K562 (cell line): ENCODE data around the gene ARHGAP12. TPM values are rescaled to one million over a fixed set of nuclear protein-coding genes. Genes with fewer than 3 reads are reported as not detected.

Experiments
- ATAC-seq: fragments of 200-7000 bp; cut with Tn5 transposase; 3 replicates; pipeline ENCODE4 v1.9.1; 2020; ENCODE audit warnings: moderate library complexity
- BruUV-seq: library from RNA; stranded (reverse); fragments of 400-500 nt; replicated peaks from 2 replicates; lab custom pipeline; 2021; lab: Mats Ljungman, UMichigan
- CTCF ChIA-PET: fragments of 300-600 bp; formaldehyde crosslinking; extraction: SDS; loops from one replicate; lab custom pipeline; 2021; ENCODE audit warnings: low intra/inter-chr PET ratio; lab: Yijun Ruan, JAX
- POLR2A ChIA-PET: fragments of 300-600, 350-650 bp; sonication (Branson Sonifier 250); formaldehyde crosslinking; extraction: SDS; loops from one replicate; lab custom pipeline; 2021; ENCODE audit warnings: antibody characterized with exemption, inconsistent platforms; lab: Yijun Ruan, JAX
- DNase-seq, 4 experiments: peaks; one replicate each; pipeline versions ENCODE4 v3.0.0 to v3.0.0-alpha.2; 2011 to 2018; ENCODE audit warnings: low spot score in 3 of 4, mixed read lengths in 3 of 4; ENCODE audit errors: extremely low read depth in 1 of 4
- FAIRE-seq: peaks from 2 replicates; lab custom pipeline; 2011; peaks lifted over from hg19 to GRCh38; lab: Jason Lieb, UNC
- H2AFZ ChIP-seq: 2 replicates; pipeline ENCODE4 v1.6.0; 2011; ENCODE audit warnings: low read depth, low read length, control low read depth, inconsistent platforms
- H3K27ac ChIP-seq: fragments of 200-600 bp; 3 replicates; pipeline ENCODE4 v1.8.0; 2011; ENCODE audit warnings: low read depth, mild to moderate bottlenecking, control low read depth, inconsistent platforms, low read length, moderate library complexity, mixed read lengths; ENCODE audit errors: extremely low read depth
- H3K27me3 ChIP-seq, 2 experiments: fragments of 300-600 bp in 1 of 2; 2 replicates in 1 of 2; 3 replicates in 1 of 2; pipeline versions ENCODE4 v1.6.0 to v1.8.0; 2011; ENCODE audit warnings: inconsistent platforms in 2 of 2, low read length in 2 of 2, mild to moderate bottlenecking in 1 of 2, mixed read lengths in 1 of 2, moderate library complexity in 1 of 2; ENCODE audit not compliant: control insufficient read depth in 2 of 2, insufficient read depth in 2 of 2
- H3K36me3 ChIP-seq: fragments of 300-600 bp; 3 replicates; pipeline ENCODE4 v1.8.0; 2011; ENCODE audit warnings: mild to moderate bottlenecking, low read length, inconsistent platforms; ENCODE audit not compliant: control insufficient read depth, insufficient read depth
- H3K4me1 ChIP-seq, 2 experiments: fragments of 200-600 bp in 1 of 2; replicated peaks in 1 of 2; 2 replicates in 1 of 2; 3 replicates in 1 of 2; pipeline versions ENCODE4 v1.5.1 to v1.8.0; 2011; ENCODE audit warnings: inconsistent platforms in 2 of 2, low read length in 2 of 2, mild to moderate bottlenecking in 1 of 2, mixed read lengths in 1 of 2, moderate library complexity in 1 of 2; ENCODE audit not compliant: control insufficient read depth in 2 of 2, insufficient read depth in 2 of 2
- H3K4me2 ChIP-seq: 2 replicates; pipeline ENCODE4 v1.6.1; 2011; ENCODE audit warnings: low read length, control low read depth, inconsistent platforms, mixed read lengths; ENCODE audit not compliant: insufficient read depth
- H3K4me3 ChIP-seq: fragments of 200-600 bp; sonication (generic), shearing (Covaris generic); 2 replicates; pipeline ENCODE4 v1.5.1; 2016; ENCODE audit warnings: control low read depth, inconsistent platforms
- H3K79me2 ChIP-seq: fragments of 200-600 bp; 3 replicates; pipeline ENCODE4 v1.8.0; 2011; ENCODE audit warnings: low read length, inconsistent platforms; ENCODE audit not compliant: control insufficient read depth, insufficient read depth
- H3K9ac ChIP-seq, 2 experiments: 2 replicates each; pipeline versions ENCODE4 v1.6.0 to v1.6.1; 2011; ENCODE audit warnings: low read depth in 2 of 2, low read length in 2 of 2, control low read depth in 1 of 2, inconsistent platforms in 1 of 2, mild to moderate bottlenecking in 1 of 2, mixed read lengths in 1 of 2; ENCODE audit not compliant: insufficient read depth in 1 of 2
- H3K9me1 ChIP-seq: one replicate; pipeline ENCODE4 v1.6.0; 2011; ENCODE audit warnings: inconsistent platforms, mild to moderate bottlenecking, low read length, moderate library complexity; ENCODE audit not compliant: control insufficient read depth, insufficient read depth
- H3K9me3 ChIP-seq: replicated peaks from 2 replicates; pipeline ENCODE4 v1.5.1; 2011; ENCODE audit warnings: low read depth, low read length, inconsistent platforms; ENCODE audit not compliant: control insufficient read depth, insufficient read depth
- H4K20me1 ChIP-seq: replicated peaks from 2 replicates; pipeline ENCODE4 v1.6.1; 2011; ENCODE audit warnings: low read length, inconsistent platforms, mixed read lengths; ENCODE audit not compliant: control insufficient read depth, insufficient read depth
- BCLAF1 ChIP-seq, 2 experiments: fragments of 450-650 bp in 1 of 2; IDR thresholded peaks; 2 replicates each; pipeline ENCODE4 v1.6.1; 2011 to 2017; ENCODE audit warnings: low read depth in 2 of 2, antibody characterized with exemption in 1 of 2, borderline replicate concordance in 1 of 2, low read length in 1 of 2, mild to moderate bottlenecking in 1 of 2, mixed read lengths in 1 of 2; ENCODE audit not compliant: control insufficient read depth in 1 of 2
- LARP7 ChIP-seq: fragments of 450-650 bp; IDR thresholded peaks from 2 replicates; pipeline ENCODE4 v1.6.1; 2016
- NR1H2 ChIP-seq: sonication (generic); formaldehyde crosslinking; IDR thresholded peaks from 2 replicates; pipeline ENCODE4 v1.4.0; 2020; ENCODE audit warnings: mild to moderate bottlenecking, missing genetic modification reagents
- RERE ChIP-seq: sonication (generic); formaldehyde crosslinking; IDR thresholded peaks from 2 replicates; pipeline ENCODE4 v1.8.0; 2023; ENCODE audit warnings: missing genetic modification reagents, mild to moderate bottlenecking, borderline replicate concordance
- SMAD4 ChIP-seq: fragments of 250-450 bp; sonication (Bioruptor Pico); conservative IDR thresholded peaks from 2 replicates; pipeline ENCODE4 v1.8.0; 2021; ENCODE audit warnings: inconsistent platforms, mild to moderate bottlenecking, moderate library complexity
- ZNF253 ChIP-seq: fragments of 250-450 bp; sonication (Bioruptor Pico); conservative IDR thresholded peaks from 2 replicates; pipeline ENCODE4 v1.6.1; 2021; ENCODE audit warnings: mild to moderate bottlenecking
- ZNF354B ChIP-seq: fragments of 250-450 bp; sonication (Bioruptor Pico); IDR thresholded peaks from 2 replicates; pipeline ENCODE4 v1.4.0; 2020
- WGBS: fragments of 100-300 bp; shearing (Covaris generic); methylation state at CpG from one replicate; pipeline ENCODE4 v1.1.6; 2016; ENCODE audit warnings: low coverage, mixed read lengths; ENCODE audit not compliant: insufficient coverage; ENCODE audit errors: missing lambda C conversion rate; 5-methylcytosine and 5-hydroxymethylcytosine counted together
- in situ Hi-C: fragments of 300-500 bp; cut with MboI; formaldehyde crosslinking; loops from 4 replicates; pipeline ENCODE4 v1.15.0; 2018; ENCODE audit warnings: inconsistent platforms, mixed read lengths
- intact Hi-C: fragments of 100-400 bp; cut with micrococcal nuclease; formaldehyde crosslinking; loops from 2 replicates; pipeline ENCODE4 v1.14.2; 2022
- polyA plus RNA-seq, 8 experiments: library from polyadenylated mRNA; depleted of rRNA in 4 of 8; stranded (reverse) in 5 of 8; unstranded in 3 of 8; fragments of >200 nt; fragmentation: Nextera tagmentation in 2 of 8; fragmentation: Illumina TruSeq in 1 of 8; extraction: Ambion mirVana in 2 of 8; extraction: Trizol in 1 of 8; gene quantifications; 2 replicates each; pipeline versions ENCODE4 v1.2.1 to v1.2.3, GENCODE V29; 2011 to 2014; ENCODE audit warnings: inconsistent platforms in 1 of 8, missing spikeins in 1 of 8
- total RNA-seq, 7 experiments: library from RNA; depleted of rRNA in 6 of 7; stranded (reverse); fragments of >200 nt in 6 of 7; fragmentation: Illumina TruSeq in 2 of 7; extraction: Trizol in 2 of 7; gene quantifications; 2 replicates each; pipeline versions ENCODE4 v1.2.1 to v1.2.3, GENCODE V29; 2011 to 2021; ENCODE audit warnings: low replicate concordance in 1 of 7
- TF ChIP-seq, protein P1 (sequence below): fragments of 450-650 bp; IDR thresholded peaks from 2 replicates; pipeline ENCODE4 v1.6.1; 2017; ENCODE audit warnings: antibody characterized with exemption
- TF ChIP-seq, protein P2 (sequence below): sonication (generic); formaldehyde crosslinking; IDR thresholded peaks from 2 replicates; pipeline ENCODE4 v1.8.1; 2023; ENCODE audit warnings: mild to moderate bottlenecking, missing genetic modification reagents, moderate library complexity

Gene ARHGAP12
- total and polyA plus RNA-seq, 9 of the 15 experiments (the other 6 are each of a cell fraction or from before 2014, with no cell fraction given) = 4.4 to 18.7 (median 10.1) TPM

GRCh38 chr10:31875608-31876007, 53.0 kb downstream of the ARHGAP12 start:
- no peaks in the 10 kb centered on the region for H3K27me3 ChIP-seq
- 46% methylated on average over 2 of the region's 2 CpGs for WGBS
- ChIA-PET CTCF (no interaction called here), POLR2A (no interaction called here)
- FAIRE-seq (no peak), DNase-seq (no peak), ATAC-seq (no peak)
- no TSS peak for BruUV-seq
- in situ Hi-C loops (no loop called here), intact Hi-C loops (no loop called here)
- H3K36me3 ChIP-seq = no peaks in the 10 kb centered on the region
- no peaks in the 10 kb centered on the region for H4K20me1 ChIP-seq
- no peak overlapping the region for H3K4me3 ChIP-seq
- H3K4me1 ChIP-seq = peaks cover 0 to 5% of the 10 kb centered on the region in 2 experiments; a peak in 2 of 5 replicates
- H2AFZ ChIP-seq = no peak overlapping the region
- H3K9me1 ChIP-seq = no peaks in the 10 kb centered on the region
- no peaks in the 10 kb centered on the region for H3K9me3 ChIP-seq
- peaks cover 26% of the 10 kb centered on the region; the same call in 1 of the 3 replicates for H3K79me2 ChIP-seq
- no peak overlapping the region for H3K9ac ChIP-seq
- H3K4me2 ChIP-seq = no peak overlapping the region
- H3K27ac ChIP-seq = no peak overlapping the region
- TF ChIP-seq NR1H2 (CRISPR knock-in tag) = no peak
- no peak for TF ChIP-seq ZNF253 (CRISPR knock-in tag)
- TF ChIP-seq, protein P1, sequence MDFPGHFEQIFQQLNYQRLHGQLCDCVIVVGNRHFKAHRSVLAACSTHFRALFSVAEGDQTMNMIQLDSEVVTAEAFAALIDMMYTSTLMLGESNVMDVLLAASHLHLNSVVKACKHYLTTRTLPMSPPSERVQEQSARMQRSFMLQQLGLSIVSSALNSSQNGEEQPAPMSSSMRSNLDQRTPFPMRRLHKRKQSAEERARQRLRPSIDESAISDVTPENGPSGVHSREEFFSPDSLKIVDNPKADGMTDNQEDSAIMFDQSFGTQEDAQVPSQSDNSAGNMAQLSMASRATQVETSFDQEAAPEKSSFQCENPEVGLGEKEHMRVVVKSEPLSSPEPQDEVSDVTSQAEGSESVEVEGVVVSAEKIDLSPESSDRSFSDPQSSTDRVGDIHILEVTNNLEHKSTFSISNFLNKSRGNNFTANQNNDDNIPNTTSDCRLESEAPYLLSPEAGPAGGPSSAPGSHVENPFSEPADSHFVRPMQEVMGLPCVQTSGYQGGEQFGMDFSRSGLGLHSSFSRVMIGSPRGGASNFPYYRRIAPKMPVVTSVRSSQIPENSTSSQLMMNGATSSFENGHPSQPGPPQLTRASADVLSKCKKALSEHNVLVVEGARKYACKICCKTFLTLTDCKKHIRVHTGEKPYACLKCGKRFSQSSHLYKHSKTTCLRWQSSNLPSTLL = no peak
- TF ChIP-seq LARP7 = no peak
- no peak for TF ChIP-seq RERE
- TF ChIP-seq, protein P2, sequence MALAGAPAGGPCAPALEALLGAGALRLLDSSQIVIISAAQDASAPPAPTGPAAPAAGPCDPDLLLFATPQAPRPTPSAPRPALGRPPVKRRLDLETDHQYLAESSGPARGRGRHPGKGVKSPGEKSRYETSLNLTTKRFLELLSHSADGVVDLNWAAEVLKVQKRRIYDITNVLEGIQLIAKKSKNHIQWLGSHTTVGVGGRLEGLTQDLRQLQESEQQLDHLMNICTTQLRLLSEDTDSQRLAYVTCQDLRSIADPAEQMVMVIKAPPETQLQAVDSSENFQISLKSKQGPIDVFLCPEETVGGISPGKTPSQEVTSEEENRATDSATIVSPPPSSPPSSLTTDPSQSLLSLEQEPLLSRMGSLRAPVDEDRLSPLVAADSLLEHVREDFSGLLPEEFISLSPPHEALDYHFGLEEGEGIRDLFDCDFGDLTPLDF (CRISPR knock-in tag) = no peak
- no peak for TF ChIP-seq BCLAF1 (IDR thresholded peaks at IDR 0.05; ENCODE audit: borderline replicate concordance in 1 of 2, control insufficient read depth in 1 of 2, low read depth in 2 of 2, low read length in 1 of 2)
- no peak for TF ChIP-seq ZNF354B
- TF ChIP-seq SMAD4 (CRISPR knock-in tag) = no peak
